ENCODE results near the gene GPAM.
"Not testable (repeated sequence)": the region's sequence is repeated elsewhere in the genome, so short reads cannot be mapped to it uniquely, and the experiment has no call there.

DNA sequence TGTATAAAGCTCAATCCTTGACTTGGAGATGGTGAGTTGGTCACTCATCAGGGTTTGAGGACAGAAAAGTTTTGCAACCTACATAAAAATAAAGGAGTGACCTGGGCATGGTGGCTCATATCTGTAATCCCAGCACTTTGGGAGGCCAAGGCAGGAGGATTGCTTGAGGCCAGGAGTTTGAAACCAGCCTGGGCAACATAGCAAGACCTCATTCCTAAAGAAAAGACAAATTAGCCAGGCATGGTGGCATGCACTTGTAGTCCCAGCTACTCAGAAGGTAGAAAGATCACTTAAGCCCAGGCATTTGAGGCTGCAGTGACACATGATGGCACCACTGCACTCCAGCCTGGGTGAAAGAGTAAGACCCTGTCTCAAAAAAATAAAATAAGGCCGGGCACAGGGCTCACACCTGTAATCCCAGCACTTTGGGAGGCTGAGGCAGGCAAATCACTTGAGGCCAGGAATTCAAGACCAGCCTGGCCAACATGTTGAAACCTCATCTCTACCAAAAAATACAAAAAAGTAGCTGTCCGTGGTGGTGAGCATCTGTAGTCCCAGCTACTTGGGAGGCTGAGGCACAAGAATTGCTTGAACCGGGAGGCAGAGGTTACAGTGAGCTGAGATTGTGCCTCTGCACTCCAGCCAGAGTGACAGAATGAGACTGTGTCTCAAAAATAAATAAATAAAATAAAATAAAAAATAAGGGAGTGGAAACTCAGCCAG is 45.0 kb upstream of the GPAM start:
- TF ChIP-seq POLR2AphosphoS5 (IDR thresholded peaks at IDR 0.05; ENCODE audit: low read depth, low read length); POLR2A (IDR thresholded peaks at IDR 0.05; ENCODE audit: low read depth, low read length); TAF1 (IDR thresholded peaks at IDR 0.05; ENCODE audit: borderline replicate concordance, low read depth, low read length): not testable (repeated sequence)

Measured in GM12892 (cell line).